Measurements from ENCODE around the gene LYPD8.
A peak's percentile ranks its signal among the peaks of the same experiment; 100 is the strongest.

Gene LYPD8

GRCh38 chr1:248714248-248714647 is 41.3 kb downstream of the LYPD8 start:
- TF ChIP-seq ZNF701 (tag by site-specific recombination; IDR thresholded peaks at IDR 0.05) (no peak), SETDB1 (IDR thresholded peaks at IDR 0.05; ENCODE audit: insufficient read length, low read length) (peak; percentile 96)
- Histone ChIP-seq H3K27ac (ENCODE audit: extremely low read depth, low read depth, low read length) (no peak overlapping the region), H3K9me3 (ENCODE audit: control insufficient read depth, insufficient read depth, low read depth, low read length) (no peaks in the 10 kb centered on the region), H3K4me1 (ENCODE audit: control insufficient read depth, insufficient read depth, low read length) (no peaks in the 10 kb centered on the region), H3K36me3 (ENCODE audit: control insufficient read depth in 2 of 2, insufficient read depth in 1 of 2, low read length in 2 of 2) (no peaks in the 10 kb centered on the region), H3K4me3 (ENCODE audit: low read depth, low read length) (no peak overlapping the region)
- POLR2A ChIA-PET, result no interaction called here
- CTCF ChIA-PET, result no interaction called here

- no peaks in the 10 kb centered on the region for H3K4me1 ChIP-seq (ENCODE audit: control insufficient read depth, insufficient read depth, low read length)
- no peaks in the 10 kb centered on the region for H3K36me3 ChIP-seq (ENCODE audit: control insufficient read depth in 2 of 2, insufficient read depth in 1 of 2, low read length in 2 of 2)
- H3K27ac ChIP-seq (ENCODE audit: extremely low read depth, low read depth, low read length), result no peak overlapping the region
- no peak overlapping the region for H3K4me3 ChIP-seq (ENCODE audit: low read depth, low read length)
- ChIA-PET POLR2A (no interaction called here), CTCF (interaction anchor here (0.6 kb wide), 1 partner anchor 651 kb away, joined by 3 read pairs; no protein-coding TSS in a partner anchor)
- H3K9me3 ChIP-seq (ENCODE audit: control insufficient read depth, insufficient read depth, low read depth, low read length), result no peaks in the 10 kb centered on the region
- TF ChIP-seq ZSCAN18 (tag by site-specific recombination; IDR thresholded peaks at IDR 0.05), result no peak
- TF ChIP-seq ZNF660 (tag by site-specific recombination; IDR thresholded peaks at IDR 0.05), result no peak
- no peak for TF ChIP-seq KLF8 (tag by site-specific recombination; IDR thresholded peaks at IDR 0.05)
- no peak for TF ChIP-seq ZNF148 (tag by site-specific recombination; IDR thresholded peaks at IDR 0.05; ENCODE audit: borderline replicate concordance)
- TF ChIP-seq ZNF280C (tag by site-specific recombination; IDR thresholded peaks at IDR 0.05), result no peak
- TF ChIP-seq FEZF1 (tag by site-specific recombination; IDR thresholded peaks at IDR 0.05), result no peak
- TF ChIP-seq ZNF677 (tag by site-specific recombination; IDR thresholded peaks at IDR 0.05), result no peak
- TF ChIP-seq ZNF629 (tag by site-specific recombination; IDR thresholded peaks at IDR 0.05), result no peak
- TF ChIP-seq ZNF26 (tag by site-specific recombination; IDR thresholded peaks at IDR 0.05), result no peak
- TF ChIP-seq ZNF335 (tag by site-specific recombination; conservative IDR thresholded peaks at IDR 0.05), result no peak
- TF ChIP-seq ATF2 (tag by site-specific recombination; IDR thresholded peaks at IDR 0.05; ENCODE audit: low read depth), result no peak
- TF ChIP-seq ZNF785 (tag by site-specific recombination; IDR thresholded peaks at IDR 0.05), result no peak
- no peak for TF ChIP-seq ZNF610 (tag by site-specific recombination; IDR thresholded peaks at IDR 0.05; ENCODE audit: borderline replicate concordance)
- no peak for TF ChIP-seq ZNF521 (tag by site-specific recombination; IDR thresholded peaks at IDR 0.05)
- TF ChIP-seq INSM2 (tag by site-specific recombination; IDR thresholded peaks at IDR 0.05), result no peak
- TF ChIP-seq ZNF302 (tag by site-specific recombination; IDR thresholded peaks at IDR 0.05; ENCODE audit: low read depth), result no peak
- TF ChIP-seq ZNF155 (tag by site-specific recombination; IDR thresholded peaks at IDR 0.05), result no peak
- TF ChIP-seq ZNF530 (tag by site-specific recombination; IDR thresholded peaks at IDR 0.05; ENCODE audit: low read depth), result no peak
- TF ChIP-seq CTCF (tag by site-specific recombination; IDR thresholded peaks at IDR 0.05), result no peak
Observed at GRCh38 chr1:248710305-248710900, 45.2 kb downstream of the LYPD8 start.
